B cell (primary cell): ENCODE measurements around the gene PMVK. TPM values are rescaled to one million over a fixed set of nuclear protein-coding genes. Genes with fewer than 3 reads are reported as not detected.

Experiments used
- ATAC-seq: fragments of 200-7000 bp; cut with Tn5 transposase; one replicate; pipeline ENCODE4 v1.10.0; 2021; ENCODE audit warnings: low read depth, mild to moderate bottlenecking, moderate number of reproducible peaks, moderate library complexity
- CTCF ChIA-PET: fragments of 350-600 bp; sonication (Branson Sonifier 250); formaldehyde crosslinking; loops from one replicate; lab custom pipeline; 2021; ENCODE audit warnings: antibody characterized with exemption, inconsistent platforms; lab: Charles Lee
- POLR2A ChIA-PET: fragments of 350-600 bp; sonication (Branson Sonifier 250); formaldehyde crosslinking; loops from one replicate; lab custom pipeline; 2021; ENCODE audit warnings: antibody characterized with exemption; lab: Charles Lee
- DNase-seq: peaks from one replicate; pipeline ENCODE4 v3.0.0; 2013
- H2AFZ ChIP-seq: 2 replicates; pipeline ENCODE4 v1.6.1; 2012; ENCODE audit warnings: mild to moderate bottlenecking, low read depth, low read length; ENCODE audit not compliant: insufficient read depth, poor library complexity, severe bottlenecking
- H3K27ac ChIP-seq, 2 donors: 1 replicate in 1 of 2; 2 replicates in 1 of 2; pipeline ENCODE4 v1.5.1; 2012 to 2013; ENCODE audit warnings: low read length in 2 of 2, mild to moderate bottlenecking in 2 of 2, moderate library complexity in 1 of 2
- H3K27me3 ChIP-seq, 4 experiments: fragments of 200-600 bp in 1 of 4; sonication (generic) in 1 of 4; replicated peaks in 1 of 4; 1 replicate in 2 of 4; 2 replicates in 2 of 4; pipeline versions ENCODE4 v1.6.1 to v1.7.0; 2013 to 2016; ENCODE audit warnings: low read length in 3 of 4, mild to moderate bottlenecking in 2 of 4, mixed read lengths in 1 of 4, moderate library complexity in 1 of 4; ENCODE audit not compliant: insufficient read depth in 4 of 4, control insufficient read depth in 3 of 4; ENCODE audit errors: control extremely low read depth in 1 of 4
- H3K36me3 ChIP-seq, 2 experiments: replicated peaks in 1 of 2; 1 replicate in 1 of 2; 2 replicates in 1 of 2; pipeline versions ENCODE4 v1.6.1 to v1.7.1; 2013; ENCODE audit warnings: low read length in 1 of 2; ENCODE audit not compliant: insufficient read depth in 2 of 2, control insufficient read depth in 1 of 2; ENCODE audit errors: control extremely low read depth in 1 of 2, extremely low read depth in 1 of 2
- H3K4me1 ChIP-seq, 2 donors: fragments of 200-600 bp in 1 of 2; sonication (generic) in 1 of 2; 1 replicate in 1 of 2; 2 replicates in 1 of 2; pipeline versions ENCODE4 v1.5.1 to v1.6.1; 2013 to 2017; ENCODE audit warnings: low read length in 2 of 2; ENCODE audit not compliant: control insufficient read depth in 2 of 2, insufficient read depth in 2 of 2
- H3K4me2 ChIP-seq: replicated peaks from 2 replicates; pipeline ENCODE3; 2012; ENCODE audit warnings: mild to moderate bottlenecking, low read depth, low read length; ENCODE audit not compliant: poor library complexity, severe bottlenecking
- H3K4me3 ChIP-seq, 5 experiments: fragments of 200-600 bp in 1 of 5; sonication (generic) in 1 of 5; 1 replicate in 3 of 5; 2 replicates in 2 of 5; pipeline versions ENCODE4 v1.5.1 to v1.7.0; 2011 to 2016; ENCODE audit warnings: low read length in 4 of 5, mild to moderate bottlenecking in 4 of 5, low read depth in 2 of 5, control low read depth in 1 of 5, moderate library complexity in 1 of 5; ENCODE audit not compliant: insufficient read depth in 1 of 5; ENCODE audit errors: control extremely low read depth in 1 of 5, extremely low read depth in 1 of 5
- H3K79me2 ChIP-seq: fragments of 200-600 bp; sonication (generic); one replicate; pipeline ENCODE4 v1.6.0; 2016; ENCODE audit warnings: low read length; ENCODE audit not compliant: control insufficient read depth, insufficient read depth
- H3K9ac ChIP-seq: fragments of 200-600 bp; sonication (generic); 2 replicates; pipeline ENCODE4 v1.6.1; 2017; ENCODE audit warnings: mild to moderate bottlenecking, low read length, moderate library complexity
- H3K9me3 ChIP-seq, 3 donors: one replicate each; pipeline versions ENCODE4 v1.6.1 to v1.7.1; 2013; ENCODE audit warnings: low read length in 2 of 3; ENCODE audit not compliant: control insufficient read depth in 2 of 3, insufficient read depth in 1 of 3; ENCODE audit errors: control extremely low read depth in 1 of 3
- H4K20me1 ChIP-seq: 2 replicates; pipeline ENCODE4 v1.6.0; 2012; ENCODE audit warnings: mild to moderate bottlenecking, low read length; ENCODE audit not compliant: insufficient read depth, control insufficient read depth, poor library complexity, severe bottlenecking
- H3K27ac Mint-ChIP-seq: one replicate; pipeline ENCODE4 v1.8.0; 2021; ENCODE audit warnings: mixed read lengths
- H3K27me3 Mint-ChIP-seq: one replicate; pipeline ENCODE4 v1.8.0; 2021; ENCODE audit warnings: mixed read lengths
- H3K4me1 Mint-ChIP-seq: one replicate; pipeline ENCODE4 v1.8.0; 2021; ENCODE audit warnings: mixed read lengths
- H3K4me3 Mint-ChIP-seq: one replicate; pipeline ENCODE4 v1.8.0; 2021; ENCODE audit warnings: mixed read lengths
- H3K9me3 Mint-ChIP-seq: one replicate; pipeline ENCODE4 v1.8.0; 2022; ENCODE audit warnings: mixed read lengths; ENCODE audit not compliant: insufficient read depth
- EZH2 ChIP-seq: IDR thresholded peaks from 2 replicates; pipeline ENCODE4 v1.6.1; 2012; ENCODE audit warnings: borderline replicate concordance, low read depth, mild to moderate bottlenecking, moderate library complexity, low read length; ENCODE audit not compliant: insufficient read depth, poor library complexity, severe bottlenecking
- WGBS: methylation state at CpG from one replicate; pipeline ENCODE4 v1.1.5; 2013; ENCODE audit warnings: missing lambda C conversion rate; ENCODE audit not compliant: insufficient coverage; 5-methylcytosine and 5-hydroxymethylcytosine counted together
- intact Hi-C: fragments of 100-400 bp; cut with micrococcal nuclease; formaldehyde crosslinking; loops from one replicate; pipeline ENCODE4 v1.10.0; 2022
- polyA plus RNA-seq: library from polyadenylated mRNA; depleted of rRNA; stranded (reverse); fragments of >200 nt; gene quantifications from 2 replicates; pipeline ENCODE4 v1.2.3, GENCODE V29; 2012
- total RNA-seq, 2 donors: library from RNA; stranded (reverse); fragments of 120-200 nt in 1 of 2; gene quantifications; 1 replicate in 1 of 2; 2 replicates in 1 of 2; pipeline versions ENCODE4 v1.2.3 to v1.2.4, GENCODE V29; 2013 to 2022
- TF ChIP-seq, protein P1 (sequence below): fragments of 200-600 bp; IDR thresholded peaks from one replicate; pipeline ENCODE4 v1.8.0; 2022; ENCODE audit warnings: antibody characterized with exemption, mild to moderate bottlenecking

PMVK gene
- total and polyA plus RNA-seq, 2 donors (not counting 1 experiment from before 2014, with no cell fraction given), result 15.0 to 15.4 TPM

GRCh38 chr1:154962156-154962749 is 25.7 kb upstream of the PMVK start:
- Histone ChIP-seq H3K9ac (peak overlapping the region; percentile 86), H3K4me3 (peak overlapping the region; percentile 2 to 91 (median 81)), H3K9me3 (no peaks in the 10 kb centered on the region), H3K4me1 (peaks cover 19 to 31% of the 10 kb centered on the region in 2 donors), H4K20me1 (peaks cover 27% of the 10 kb centered on the region), H3K79me2 (peaks cover 60% of the 10 kb centered on the region), H3K4me2 (peak overlapping the region; percentile 94), H3K27ac (peak overlapping the region; percentile 33 to 96), H3K36me3 (peaks cover 6 to 57% of the 10 kb centered on the region in 2 experiments), H2AFZ (peak overlapping the region; percentile 92), H3K27me3 (no peaks in the 10 kb centered on the region)
- H3K27ac Mint-ChIP-seq, result peak overlapping the region; percentile 94
- peak overlapping the region; percentile 91 for H3K4me3 Mint-ChIP-seq
- no peak for TF ChIP-seq EZH2
- TF ChIP-seq, protein P1, sequence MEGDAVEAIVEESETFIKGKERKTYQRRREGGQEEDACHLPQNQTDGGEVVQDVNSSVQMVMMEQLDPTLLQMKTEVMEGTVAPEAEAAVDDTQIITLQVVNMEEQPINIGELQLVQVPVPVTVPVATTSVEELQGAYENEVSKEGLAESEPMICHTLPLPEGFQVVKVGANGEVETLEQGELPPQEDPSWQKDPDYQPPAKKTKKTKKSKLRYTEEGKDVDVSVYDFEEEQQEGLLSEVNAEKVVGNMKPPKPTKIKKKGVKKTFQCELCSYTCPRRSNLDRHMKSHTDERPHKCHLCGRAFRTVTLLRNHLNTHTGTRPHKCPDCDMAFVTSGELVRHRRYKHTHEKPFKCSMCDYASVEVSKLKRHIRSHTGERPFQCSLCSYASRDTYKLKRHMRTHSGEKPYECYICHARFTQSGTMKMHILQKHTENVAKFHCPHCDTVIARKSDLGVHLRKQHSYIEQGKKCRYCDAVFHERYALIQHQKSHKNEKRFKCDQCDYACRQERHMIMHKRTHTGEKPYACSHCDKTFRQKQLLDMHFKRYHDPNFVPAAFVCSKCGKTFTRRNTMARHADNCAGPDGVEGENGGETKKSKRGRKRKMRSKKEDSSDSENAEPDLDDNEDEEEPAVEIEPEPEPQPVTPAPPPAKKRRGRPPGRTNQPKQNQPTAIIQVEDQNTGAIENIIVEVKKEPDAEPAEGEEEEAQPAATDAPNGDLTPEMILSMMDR, result no peak
- ATAC-seq (peak; percentile 7), DNase-seq (no peak)
- CTCF ChIA-PET, result interaction anchor here (0.6 to 6.5 kb wide), 10 partner anchors 10 to 147 kb away, joined by 3 to 61 read pairs (median 8); partner anchors contain the start of genes CKS1B, FLAD1, PMVK and SHC1
- WGBS, result 3% methylated on average over 14 of the region's 25 CpGs
- peaks cover 23% of the 10 kb centered on the region for H3K4me1 Mint-ChIP-seq
- no peaks in the 10 kb centered on the region for H3K9me3 Mint-ChIP-seq
- intact Hi-C loops, result loop anchor here (1.0 kb wide), 1 partner anchor 37 kb away; no protein-coding TSS in a partner anchor
- POLR2A ChIA-PET, result interaction anchor here (0.7 to 2.5 kb wide), 6 partner anchors 10 to 123 kb away, joined by 3 to 26 read pairs (median 4); partner anchors contain the start of gene CKS1B
- H3K27me3 Mint-ChIP-seq, result no peaks in the 10 kb centered on the region
